Stomach smooth muscle (tissue), 2 donors: ENCODE results near the gene ASXL2.

Source experiments
- H3K27ac ChIP-seq: one replicate; pipeline ENCODE4 v1.7.0; 2013; ENCODE audit warnings: mild to moderate bottlenecking, low read length, inconsistent platforms
- H3K27me3 ChIP-seq, 2 donors: one replicate each; pipeline ENCODE4 v1.7.0; 2013; ENCODE audit warnings: low read length in 2 of 2; ENCODE audit not compliant: insufficient read depth in 2 of 2, control insufficient read depth in 1 of 2
- H3K36me3 ChIP-seq, 2 donors: one replicate each; pipeline ENCODE4 v1.7.0; 2013; ENCODE audit warnings: low read length in 2 of 2; ENCODE audit not compliant: control insufficient read depth in 2 of 2, insufficient read depth in 2 of 2
- H3K4me1 ChIP-seq: one replicate; pipeline ENCODE4 v1.7.0; 2013; ENCODE audit warnings: low read length; ENCODE audit not compliant: control insufficient read depth, insufficient read depth
- H3K4me3 ChIP-seq, 2 donors: one replicate each; pipeline ENCODE4 v1.7.0; 2013; ENCODE audit warnings: low read length in 2 of 2
- H3K9ac ChIP-seq, 2 donors: one replicate each; pipeline ENCODE4 v1.7.0; 2013; ENCODE audit warnings: low read length in 2 of 2, mild to moderate bottlenecking in 1 of 2
- H3K9me3 ChIP-seq, 2 donors: one replicate each; pipeline ENCODE4 v1.7.0; 2013; ENCODE audit warnings: low read length in 2 of 2; ENCODE audit not compliant: control insufficient read depth in 2 of 2
- donor health status: healthy.
- donor health status: Pancreatic carcinoma.

Gene ASXL2

GRCh38 chr2:25738383-25739343 is 139.6 kb downstream of the ASXL2 start:
- peaks cover 2% of the 10 kb centered on the region for H3K4me1 ChIP-seq
- H3K36me3 ChIP-seq, result peaks cover 14 to 16% of the 10 kb centered on the region in 2 donors
- H3K9me3 ChIP-seq, result no peaks in the 10 kb centered on the region
- H3K9ac ChIP-seq, result no peak overlapping the region
- H3K27ac ChIP-seq, result no peak overlapping the region
- no peak overlapping the region for H3K4me3 ChIP-seq
- no peaks in the 10 kb centered on the region for H3K27me3 ChIP-seq

GRCh38 chr2:25736899-25737515 is 141.3 kb downstream of the ASXL2 start:
- H3K4me3 ChIP-seq, result no peak overlapping the region
- H3K36me3 ChIP-seq, result peaks cover 1 to 2% of the 10 kb centered on the region in 2 donors
- H3K9me3 ChIP-seq, result no peaks in the 10 kb centered on the region
- H3K4me1 ChIP-seq, result no peaks in the 10 kb centered on the region
- H3K27me3 ChIP-seq, result no peaks in the 10 kb centered on the region
- no peak overlapping the region for H3K27ac ChIP-seq
- no peak overlapping the region for H3K9ac ChIP-seq

GRCh38 chr2:25735835-25736234 is 142.5 kb downstream of the ASXL2 start:
- Histone ChIP-seq H3K27me3 (no peaks in the 10 kb centered on the region), H3K4me3 (no peak overlapping the region), H3K27ac (no peak overlapping the region), H3K9ac (no peak overlapping the region), H3K36me3 (no peaks in the 10 kb centered on the region), H3K4me1 (no peaks in the 10 kb centered on the region), H3K9me3 (no peaks in the 10 kb centered on the region)

- Histone ChIP-seq H3K9ac (no peak overlapping the region), H3K27me3 (peaks cover 0 to 3% of the 10 kb centered on the region in 2 donors), H3K4me1 (no peaks in the 10 kb centered on the region), H3K36me3 (no peaks in the 10 kb centered on the region), H3K4me3 (no peak overlapping the region), H3K9me3 (no peaks in the 10 kb centered on the region), H3K27ac (no peak overlapping the region)
Observed at GRCh38 chr2:25728559-25728958, 149.7 kb downstream of the ASXL2 start.

GRCh38 chr2:25726522-25726921 is 151.8 kb downstream of the ASXL2 start:
- Histone ChIP-seq H3K9ac (no peak overlapping the region), H3K27me3 (peaks cover 0 to 3% of the 10 kb centered on the region in 2 donors), H3K4me1 (no peaks in the 10 kb centered on the region), H3K4me3 (no peak overlapping the region), H3K27ac (no peak overlapping the region), H3K36me3 (no peaks in the 10 kb centered on the region), H3K9me3 (no peaks in the 10 kb centered on the region)

GRCh38 chr2:25725877-25726276 is 152.4 kb downstream of the ASXL2 start:
- no peaks in the 10 kb centered on the region for H3K36me3 ChIP-seq

GRCh38 chr2:25724756-25725155 is 153.5 kb downstream of the ASXL2 start:
- no peaks in the 10 kb centered on the region for H3K4me1 ChIP-seq
- no peaks in the 10 kb centered on the region for H3K36me3 ChIP-seq
- no peak overlapping the region for H3K9ac ChIP-seq
- no peak overlapping the region for H3K4me3 ChIP-seq
- H3K27ac ChIP-seq, result no peak overlapping the region
- no peaks in the 10 kb centered on the region for H3K9me3 ChIP-seq
- H3K27me3 ChIP-seq, result peaks cover 0 to 6% of the 10 kb centered on the region in 2 donors

More at GRCh38 chr2:25725877-25726276, 152.4 kb downstream of the ASXL2 start:
- H3K4me3 ChIP-seq, result no peak overlapping the region
- no peak overlapping the region for H3K9ac ChIP-seq
- peaks cover 0 to 5% of the 10 kb centered on the region in 2 donors for H3K27me3 ChIP-seq
- H3K27ac ChIP-seq, result no peak overlapping the region
- H3K4me1 ChIP-seq, result no peaks in the 10 kb centered on the region
- no peaks in the 10 kb centered on the region for H3K9me3 ChIP-seq

GRCh38 chr2:25722224-25722623 is 156.1 kb downstream of the ASXL2 start:
- H3K27ac ChIP-seq, result no peak overlapping the region
- no peak overlapping the region for H3K9ac ChIP-seq
- no peak overlapping the region for H3K4me3 ChIP-seq
- H3K27me3 ChIP-seq, result peaks cover 0 to 6% of the 10 kb centered on the region in 2 donors
- H3K36me3 ChIP-seq, result no peaks in the 10 kb centered on the region
- H3K4me1 ChIP-seq, result no peaks in the 10 kb centered on the region
- H3K9me3 ChIP-seq, result no peaks in the 10 kb centered on the region

- Histone ChIP-seq H3K36me3 (no peaks in the 10 kb centered on the region), H3K27me3 (peaks cover 0 to 6% of the 10 kb centered on the region in 2 donors), H3K4me3 (no peak overlapping the region), H3K27ac (no peak overlapping the region), H3K9me3 (no peaks in the 10 kb centered on the region), H3K4me1 (no peaks in the 10 kb centered on the region), H3K9ac (no peak overlapping the region)
Observed at GRCh38 chr2:25720575-25720974, 157.7 kb downstream of the ASXL2 start.

- H3K4me1 ChIP-seq, result no peaks in the 10 kb centered on the region
- peaks cover 0 to 2% of the 10 kb centered on the region in 2 donors for H3K27me3 ChIP-seq
- no peaks in the 10 kb centered on the region for H3K9me3 ChIP-seq
- no peak overlapping the region for H3K27ac ChIP-seq
- no peak overlapping the region for H3K9ac ChIP-seq
- H3K4me3 ChIP-seq, result no peak overlapping the region
- no peaks in the 10 kb centered on the region for H3K36me3 ChIP-seq
Observed at GRCh38 chr2:25714740-25715139, 163.5 kb downstream of the ASXL2 start.

GRCh38 chr2:25712455-25712854 is 165.8 kb downstream of the ASXL2 start:
- H3K4me1 ChIP-seq, result no peaks in the 10 kb centered on the region
- H3K27me3 ChIP-seq, result peaks cover 4% of the 10 kb centered on the region in 2 donors
- no peaks in the 10 kb centered on the region for H3K36me3 ChIP-seq
- no peak overlapping the region for H3K4me3 ChIP-seq
- H3K9me3 ChIP-seq, result no peaks in the 10 kb centered on the region
- H3K27ac ChIP-seq, result no peak overlapping the region
- H3K9ac ChIP-seq, result no peak overlapping the region
